Upper lobe of left lung (tissue), 6 donors: ENCODE measurements around the gene CDT1. TPM values are rescaled to one million over a fixed set of nuclear protein-coding genes. Genes with fewer than 3 reads are reported as not detected.
A peak's percentile ranks its signal among the peaks of the same experiment; 100 is the strongest.

Experiments used
- ATAC-seq, 2 donors: fragments of 200-7000 bp; cut with Tn5 transposase; one replicate each; pipeline ENCODE4 v1.9.1; 2022; ENCODE audit warnings: mild to moderate bottlenecking in 2 of 2, moderate library complexity in 2 of 2; ENCODE audit not compliant: low FRiP score in 2 of 2
- DNase-seq, 2 donors: peaks; one replicate each; pipeline ENCODE4 v3.0.0-alpha.2; 2019 to 2020
- H3K27ac ChIP-seq, 4 donors: fragments of 200-600 bp; sonication (generic); one replicate each; pipeline ENCODE4 v1.5.1; 2016 to 2019
- H3K27me3 ChIP-seq, 4 donors: fragments of 200-600 bp; sonication (generic); one replicate each; pipeline ENCODE4 v1.5.1; 2017 to 2019
- H3K36me3 ChIP-seq, 4 donors: fragments of 200-600 bp; sonication (generic); one replicate each; pipeline ENCODE4 v1.5.1; 2016 to 2019
- H3K4me1 ChIP-seq, 4 donors: fragments of 200-600 bp; sonication (generic); one replicate each; pipeline ENCODE4 v1.5.1; 2018 to 2019
- H3K4me3 ChIP-seq, 4 donors: fragments of 200-600 bp; sonication (generic); one replicate each; pipeline ENCODE4 v1.5.1; 2017 to 2019; ENCODE audit warnings: mild to moderate bottlenecking in 2 of 4, moderate library complexity in 1 of 4
- H3K9me3 ChIP-seq, 4 donors: fragments of 200-600 bp; sonication (generic); one replicate each; pipeline ENCODE4 v1.5.1; 2018 to 2019
- CTCF ChIP-seq, 6 experiments: fragments of 450-650 bp in 4 of 6; fragments of 200-600 bp in 2 of 6; sonication (generic) in 2 of 6; IDR thresholded peaks; one replicate each; pipeline ENCODE4 v1.5.1; 2016 to 2019; ENCODE audit warnings: antibody characterized with exemption in 6 of 6
- EP300 ChIP-seq, 4 donors: sonication (generic); formaldehyde crosslinking; IDR thresholded peaks; one replicate each; pipeline ENCODE4 v1.5.1; 2017; ENCODE audit warnings: antibody characterized with exemption in 4 of 4, control low read depth in 2 of 4
- POLR2A ChIP-seq, 4 donors: fragments of 450-650 bp; IDR thresholded peaks; one replicate each; pipeline ENCODE4 v1.5.1; 2016 to 2017; ENCODE audit warnings: antibody characterized with exemption in 4 of 4, mild to moderate bottlenecking in 2 of 4
- POLR2AphosphoS5 ChIP-seq, 2 donors: sonication (generic); formaldehyde crosslinking; IDR thresholded peaks; one replicate each; pipeline ENCODE4 v1.5.1; 2017; ENCODE audit warnings: antibody characterized with exemption in 2 of 2
- WGBS, 2 donors: methylation state at CpG; one replicate each; pipeline ENCODE4 v1.1.5; 2017 to 2018; 5-methylcytosine and 5-hydroxymethylcytosine counted together
- total RNA-seq, 6 donors: library from RNA; depleted of rRNA in 4 of 6; stranded (reverse); fragments of >200 nt in 4 of 6; gene quantifications; one replicate each; pipeline versions ENCODE4 v1.1.0 to v1.2.1, GENCODE V29; 2016 to 2021
- donor health status: DM: no; HTN: no; CAD: no; lungs with moderate emphysema.
- donor health status: DM: no; HTN: yes; CAD: no; lungs with severe emphysema.

CDT1 gene
- total RNA-seq, 6 donors from 2014 or later, result 2.3 to 4.7 (median 3.5) TPM; not detected in 1

GRCh38 chr16:88810912-88811768 is 7.6 kb downstream of the CDT1 start:
- H3K4me3 ChIP-seq, result peak overlapping the region; percentile 59 to 97 (median 85)
- H3K36me3 ChIP-seq, result peaks cover 0 to 22% (median 10%) of the 10 kb centered on the region in 4 donors
- H3K27me3 ChIP-seq, result no peaks in the 10 kb centered on the region
- H3K27ac ChIP-seq, result peak overlapping the region; percentile 90 to 93 (median 92)
- DNase-seq, result peak; percentile 73 to 96
- no peaks in the 10 kb centered on the region for H3K9me3 ChIP-seq
- peak; percentile 84 to 87 for ATAC-seq
- TF ChIP-seq EP300 (IDR thresholded peaks at IDR 0.05), result no peak
- peak in 3 of 4 donors; percentile 43 to 90 (median 85) for TF ChIP-seq POLR2A (IDR thresholded peaks at IDR 0.05)
- no peak for TF ChIP-seq CTCF (IDR thresholded peaks at IDR 0.05)
- peak; percentile 77 to 83 for TF ChIP-seq POLR2AphosphoS5 (IDR thresholded peaks at IDR 0.05)
- 4% methylated on average over 38 of the region's 65 CpGs; no CpG with 5 or more reads in 1 of the 2 donors for WGBS, 2 donors
- H3K4me1 ChIP-seq, result peaks cover 26 to 37% (median 32%) of the 10 kb centered on the region in 4 donors

DNA sequence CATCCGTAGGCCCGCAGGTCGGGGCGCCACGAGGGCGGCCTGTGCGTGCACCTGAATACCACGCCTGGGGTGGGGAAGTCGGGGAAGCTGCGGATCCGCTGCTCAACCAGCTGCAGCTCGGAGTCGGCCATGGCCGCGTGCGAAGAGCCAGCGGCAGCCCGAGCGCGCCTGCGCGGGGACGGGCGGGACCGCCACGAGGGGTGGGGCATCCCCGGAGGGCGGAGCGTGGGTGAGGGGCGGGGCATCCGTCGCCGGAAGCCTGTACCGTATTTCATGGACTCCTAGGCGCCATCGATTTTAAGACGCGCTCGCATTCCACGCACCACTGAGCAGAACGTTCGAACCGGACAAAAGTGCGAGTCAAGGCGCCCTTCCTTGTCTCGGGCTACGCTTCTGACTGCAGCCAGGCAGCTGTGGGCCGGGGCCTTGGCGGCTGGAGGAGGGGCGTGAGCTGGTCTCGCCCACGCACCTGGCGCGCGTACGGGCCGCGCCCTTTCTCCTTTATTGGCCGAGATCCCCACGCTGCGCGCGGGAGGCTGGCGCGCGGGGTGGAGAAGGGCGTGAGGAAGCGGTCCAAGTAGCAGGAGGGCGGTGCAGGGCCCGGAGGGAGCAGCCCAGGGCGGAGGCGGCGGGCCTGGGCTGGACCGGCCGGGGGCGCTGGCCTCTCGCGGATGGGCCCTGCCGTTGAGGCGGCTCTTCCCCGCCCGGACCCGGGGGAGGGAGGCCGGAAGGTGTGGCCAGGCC is 8.4 kb downstream of the CDT1 start, which contains the start of gene APRT:
Gene APRT (minus strand): TSS at position 160 of the 744 bp plus-strand sequence. CDS start 29 bp downstream, at position 131.
- TF ChIP-seq POLR2AphosphoS5 (IDR thresholded peaks at IDR 0.05) (peak; percentile 77 to 85), CTCF (IDR thresholded peaks at IDR 0.05) (peak; percentile 15 to 66 (median 48)), POLR2A (IDR thresholded peaks at IDR 0.05) (peak in 2 of 4 donors; percentile 73 to 87), EP300 (IDR thresholded peaks at IDR 0.05) (peak in 1 of 4 donors; percentile 27)
- peak within 1 kb of the TSS; percentile 59 to 97 (median 85) for H3K4me3 ChIP-seq
- no peaks in the 10 kb centered on the region for H3K9me3 ChIP-seq
- ATAC-seq (peak; percentile 95 to 96), DNase-seq (peak; percentile 94 to 100)
- no peaks in the 10 kb centered on the region for H3K27me3 ChIP-seq
- peaks cover 26 to 37% (median 32%) of the 10 kb centered on the region in 4 donors for H3K4me1 ChIP-seq
- 0 to 2% methylated on average over 5 to 12 of the region's 84 CpGs for WGBS, 2 donors
- peaks cover 0 to 22% (median 10%) of the 10 kb centered on the region in 4 donors for H3K36me3 ChIP-seq
- H3K27ac ChIP-seq, result peak within 1 kb of the TSS; percentile 90 to 93 (median 92)

- H3K4me3 ChIP-seq, result peak overlapping the region; percentile 59 to 97 (median 80)
- WGBS, 2 donors, result 34 to 39% methylated on average over 31 to 37 of the region's 37 CpGs
- DNase-seq (peak; percentile 73 to 84), ATAC-seq (peak in 1 of 2 donors; percentile 21)
- no peaks in the 10 kb centered on the region for H3K9me3 ChIP-seq
- peak overlapping the region; percentile 90 to 93 (median 92) for H3K27ac ChIP-seq
- TF ChIP-seq CTCF (IDR thresholded peaks at IDR 0.05) (peak in 1 of 6 experiments; percentile 9), POLR2A (IDR thresholded peaks at IDR 0.05) (no peak), POLR2AphosphoS5 (IDR thresholded peaks at IDR 0.05) (peak in 1 of 2 donors; percentile 5)
- H3K27me3 ChIP-seq, result no peaks in the 10 kb centered on the region
- peaks cover 26 to 37% (median 32%) of the 10 kb centered on the region in 4 donors for H3K4me1 ChIP-seq
- peaks cover 0 to 22% (median 12%) of the 10 kb centered on the region in 4 donors for H3K36me3 ChIP-seq
Measured at GRCh38 chr16:88812513-88813268, 9.1 kb downstream of the CDT1 start.
